G401.6 (cell line): ENCODE measurements around the gene GAS2L2.

Source experiments
- FAIRE-seq: peaks from 2 replicates; lab custom pipeline; 2012; peaks lifted over from hg19 to GRCh38; lab: Jason Lieb, UNC

The GAS2L2 gene

GRCh38 chr17:35752945-35753764 lies at the start of gene GAS2L2:
TSS of gene GAS2L2 (minus strand) at chr17:35753239. CDS start at chr17:35752850, 389 bp downstream.
- no peak for FAIRE-seq

- no peak for FAIRE-seq
Measured at GRCh38 chr17:35801583-35802224, 48.7 kb upstream of the GAS2L2 start.

- FAIRE-seq: no peak
Measured at GRCh38 chr17:35799942-35800341, 46.9 kb upstream of the GAS2L2 start.

GRCh38 chr17:35797918-35798317 lies 44.9 kb upstream of the GAS2L2 start:
- FAIRE-seq: no peak

GRCh38 chr17:35797370-35797769 lies 44.3 kb upstream of the GAS2L2 start:
- FAIRE-seq: no peak

GRCh38 chr17:35796942-35797341 lies 43.9 kb upstream of the GAS2L2 start:
- FAIRE-seq: no peak

- FAIRE-seq: no peak
Measured at GRCh38 chr17:35795871-35796265, 42.8 kb upstream of the GAS2L2 start.

- FAIRE-seq: no peak
Measured at GRCh38 chr17:35795007-35795870, 42.2 kb upstream of the GAS2L2 start, which contains the start of gene MMP28. TSS of gene MMP28 (minus strand) at chr17:35795641. CDS start at chr17:35795377, 264 bp downstream.

- FAIRE-seq: no peak
Measured at GRCh38 chr17:35793257-35793656, 40.2 kb upstream of the GAS2L2 start.

GRCh38 chr17:35791681-35792350 lies 38.8 kb upstream of the GAS2L2 start:
- FAIRE-seq: no peak

- FAIRE-seq: no peak
Measured at GRCh38 chr17:35790841-35791240, 37.8 kb upstream of the GAS2L2 start.

- FAIRE-seq: no peak
Measured at GRCh38 chr17:35788477-35789368, 35.7 kb upstream of the GAS2L2 start.

- FAIRE-seq: no peak
Measured at GRCh38 chr17:35786941-35787432, 33.9 kb upstream of the GAS2L2 start.

GRCh38 chr17:35784895-35785294 lies 31.9 kb upstream of the GAS2L2 start:
- no peak for FAIRE-seq

- no peak for FAIRE-seq
Measured at GRCh38 chr17:35780950-35781349, 27.9 kb upstream of the GAS2L2 start.

GRCh38 chr17:35778641-35779196 lies 25.7 kb upstream of the GAS2L2 start:
- FAIRE-seq: no peak

GRCh38 chr17:35775583-35775982 lies 22.5 kb upstream of the GAS2L2 start:
- FAIRE-seq: no peak

GRCh38 chr17:35775039-35775438 lies 22.0 kb upstream of the GAS2L2 start:
- FAIRE-seq: no peak

- no peak for FAIRE-seq
Measured at GRCh38 chr17:35774499-35774898, 21.5 kb upstream of the GAS2L2 start.

GRCh38 chr17:35773679-35774425 lies 20.8 kb upstream of the GAS2L2 start:
- FAIRE-seq: no peak
